K562 (cell line): ENCODE data around the gene TAF8. TPM values are rescaled to one million over a fixed set of nuclear protein-coding genes. Genes with fewer than 3 reads are reported as not detected.

Source experiments
- CTBP1 ChIP-seq: fragments of 450-650 bp; IDR thresholded peaks from 2 replicates; pipeline ENCODE4 v1.6.1; 2016; ENCODE audit warnings: borderline replicate concordance
- CTCFL ChIP-seq: IDR thresholded peaks from 2 replicates; pipeline ENCODE4 v1.6.1; 2011; ENCODE audit warnings: borderline replicate concordance, low read depth, mild to moderate bottlenecking, moderate library complexity, low read length; ENCODE audit not compliant: insufficient read depth, poor library complexity, severe bottlenecking
- EWSR1 ChIP-seq: fragments of 450-650 bp; IDR thresholded peaks from 2 replicates; pipeline ENCODE4 v1.6.1; 2018; ENCODE audit warnings: borderline replicate concordance, mild to moderate bottlenecking, low read depth, moderate library complexity; ENCODE audit not compliant: partially characterized antibody
- HMG20B ChIP-seq: fragments of 250-450 bp; sonication (Bioruptor Pico); IDR thresholded peaks from 2 replicates; pipeline ENCODE4 v1.5.0; 2021; ENCODE audit warnings: mild to moderate bottlenecking
- MXI1 ChIP-seq: IDR thresholded peaks from 2 replicates; pipeline ENCODE4 v1.6.1; 2011; ENCODE audit warnings: low read depth, mild to moderate bottlenecking, improper control_type of control experiment, low read length
- NUFIP1 ChIP-seq: fragments of 450-650 bp; IDR thresholded peaks from 2 replicates; pipeline ENCODE4 v1.6.1; 2018; ENCODE audit not compliant: partially characterized antibody
- PCBP2 ChIP-seq: fragments of 200-400 bp; formaldehyde crosslinking; IDR thresholded peaks from 2 replicates; pipeline ENCODE4 v1.6.1; 2018; ENCODE audit warnings: low read length, low read depth, mild to moderate bottlenecking, moderate library complexity; ENCODE audit not compliant: poor library complexity, severe bottlenecking
- SFPQ ChIP-seq: fragments of 200-400 bp; formaldehyde crosslinking; IDR thresholded peaks from 2 replicates; pipeline ENCODE4 v1.6.1; 2017; ENCODE audit warnings: mild to moderate bottlenecking, low read depth, low read length, moderate library complexity
- SMC3 ChIP-seq: conservative IDR thresholded peaks from 2 replicates; pipeline ENCODE4 v1.6.1; 2011; ENCODE audit warnings: low read depth, low read length, improper control_type of control experiment; ENCODE audit not compliant: insufficient read depth
- TEAD4 ChIP-seq, 2 experiments: sonication (generic) in 1 of 2; formaldehyde crosslinking in 1 of 2; IDR thresholded peaks; 2 replicates each; pipeline versions ENCODE4 v1.6.1 to v1.8.0; 2012 to 2022; ENCODE audit warnings: borderline replicate concordance in 1 of 2, inconsistent platforms in 1 of 2, low read length in 1 of 2, mild to moderate bottlenecking in 1 of 2, missing genetic modification reagents in 1 of 2
- TOE1 ChIP-seq, 2 experiments: fragments of 450-650 bp in 1 of 2; sonication (generic) in 1 of 2; formaldehyde crosslinking in 1 of 2; IDR thresholded peaks; 2 replicates each; pipeline versions ENCODE4 v1.7.1 to v1.8.0; 2016 to 2022; ENCODE audit warnings: borderline replicate concordance in 2 of 2, mild to moderate bottlenecking in 2 of 2, antibody characterized with exemption in 1 of 2, inconsistent platforms in 1 of 2, low read depth in 1 of 2, missing genetic modification reagents in 1 of 2, moderate library complexity in 1 of 2
- ZFX ChIP-seq: sonication (generic); formaldehyde crosslinking; IDR thresholded peaks from 2 replicates; pipeline ENCODE4 v1.8.0; 2022; ENCODE audit warnings: mild to moderate bottlenecking, missing genetic modification reagents, moderate library complexity
- ZNF12 ChIP-seq: sonication (generic); formaldehyde crosslinking; IDR thresholded peaks from 2 replicates; pipeline ENCODE4 v1.4.0; 2020; ENCODE audit warnings: mild to moderate bottlenecking, missing genetic modification reagents
- ZNF174 ChIP-seq: fragments of 250-450 bp; sonication (Bioruptor Pico); IDR thresholded peaks from 2 replicates; pipeline ENCODE4 v1.4.0; 2020; ENCODE audit warnings: mild to moderate bottlenecking
- ZNF785 ChIP-seq: fragments of 250-450 bp; sonication (Bioruptor Pico); IDR thresholded peaks from 2 replicates; pipeline ENCODE4 v1.4.0; 2020; ENCODE audit warnings: mild to moderate bottlenecking
- polyA plus RNA-seq, 8 experiments: library from polyadenylated mRNA; depleted of rRNA in 4 of 8; stranded (reverse) in 5 of 8; unstranded in 3 of 8; fragments of >200 nt; fragmentation: Nextera tagmentation in 2 of 8; fragmentation: Illumina TruSeq in 1 of 8; extraction: Ambion mirVana in 2 of 8; extraction: Trizol in 1 of 8; gene quantifications; 2 replicates each; pipeline versions ENCODE4 v1.2.1 to v1.2.3, GENCODE V29; 2011 to 2014; ENCODE audit warnings: inconsistent platforms in 1 of 8, missing spikeins in 1 of 8
- total RNA-seq, 7 experiments: library from RNA; depleted of rRNA in 6 of 7; stranded (reverse); fragments of >200 nt in 6 of 7; fragmentation: Illumina TruSeq in 2 of 7; extraction: Trizol in 2 of 7; gene quantifications; 2 replicates each; pipeline versions ENCODE4 v1.2.1 to v1.2.3, GENCODE V29; 2011 to 2021; ENCODE audit warnings: low replicate concordance in 1 of 7
- TF ChIP-seq, protein P1 (sequence below): fragments of 450-650 bp; IDR thresholded peaks from 2 replicates; pipeline ENCODE4 v1.6.1; 2018; ENCODE audit warnings: mild to moderate bottlenecking, low read depth; ENCODE audit not compliant: partially characterized antibody

Gene TAF8
- total and polyA plus RNA-seq, 9 of the 15 experiments (the other 6 are each of a cell fraction or from before 2014, with no cell fraction given), result 29.4 to 84.0 (median 52.6) TPM

DNA sequence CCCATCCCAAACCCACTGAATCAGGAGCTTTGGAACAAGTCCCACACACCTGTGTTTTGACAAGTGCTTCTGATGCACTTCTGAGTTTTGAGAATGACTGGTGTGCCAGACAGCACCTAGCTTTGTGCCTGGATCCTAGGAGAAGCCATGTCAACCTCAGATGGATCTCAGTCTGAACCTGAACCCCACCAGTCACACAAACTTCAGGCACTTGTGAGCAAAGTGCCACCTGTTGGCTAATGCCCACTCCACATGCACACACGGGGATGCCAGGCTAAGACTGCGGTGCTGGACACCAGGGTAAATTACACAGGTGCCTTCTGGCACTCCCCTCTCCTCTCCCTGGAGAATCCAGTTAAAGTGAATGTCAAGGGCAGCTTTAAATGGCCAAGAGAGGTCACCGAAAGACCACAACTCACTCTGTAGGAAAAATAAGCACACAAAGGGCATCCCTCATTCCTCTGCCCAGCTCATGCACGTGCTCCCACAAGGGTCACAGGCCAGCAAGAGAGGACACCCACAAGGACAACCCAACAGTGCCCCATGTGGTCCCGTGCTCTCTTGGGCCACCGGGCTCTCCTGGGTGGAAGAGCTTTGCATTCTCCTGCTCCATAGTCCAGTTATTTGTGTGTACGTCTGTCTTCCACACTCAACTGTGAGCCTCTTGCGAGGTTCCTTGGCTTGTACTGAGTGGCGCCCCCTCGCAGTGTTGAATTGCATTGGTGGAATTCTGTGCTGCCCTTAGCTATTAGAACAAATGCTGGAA, 45.6 kb downstream of the TAF8 start (continued):
- TF ChIP-seq TEAD4 (IDR thresholded peaks at IDR 0.05; ENCODE audit: low read length) (0 out of 2 replicates have a peak, but pooled peaks have one; percentile 17), TEAD4 (CRISPR knock-in tag; IDR thresholded peaks at IDR 0.05; ENCODE audit: borderline replicate concordance) (no peak), TOE1 (IDR thresholded peaks at IDR 0.05; ENCODE audit: borderline replicate concordance) (0 out of 2 replicates have a peak, but pooled peaks have one; percentile 26), TOE1 (CRISPR knock-in tag; IDR thresholded peaks at IDR 0.05; ENCODE audit: borderline replicate concordance, low read depth) (no peak), ZNF785 (CRISPR knock-in tag) (no peak), ZNF174 (no peak), ZNF12 (CRISPR knock-in tag) (no peak), CTCFL (peak; percentile 67), CTBP1 (0 out of 2 replicates have a peak, but pooled peaks have one; percentile 30), SFPQ (no peak), MXI1 (no peak), PCBP2 (no peak), ZFX (CRISPR knock-in tag) (no peak), NUFIP1 (no peak), SMC3 (peak; percentile 16; the same call in 1 of the 2 replicates), HMG20B (CRISPR knock-in tag) (no peak), EWSR1 (no peak)
- TF ChIP-seq, protein P1, sequence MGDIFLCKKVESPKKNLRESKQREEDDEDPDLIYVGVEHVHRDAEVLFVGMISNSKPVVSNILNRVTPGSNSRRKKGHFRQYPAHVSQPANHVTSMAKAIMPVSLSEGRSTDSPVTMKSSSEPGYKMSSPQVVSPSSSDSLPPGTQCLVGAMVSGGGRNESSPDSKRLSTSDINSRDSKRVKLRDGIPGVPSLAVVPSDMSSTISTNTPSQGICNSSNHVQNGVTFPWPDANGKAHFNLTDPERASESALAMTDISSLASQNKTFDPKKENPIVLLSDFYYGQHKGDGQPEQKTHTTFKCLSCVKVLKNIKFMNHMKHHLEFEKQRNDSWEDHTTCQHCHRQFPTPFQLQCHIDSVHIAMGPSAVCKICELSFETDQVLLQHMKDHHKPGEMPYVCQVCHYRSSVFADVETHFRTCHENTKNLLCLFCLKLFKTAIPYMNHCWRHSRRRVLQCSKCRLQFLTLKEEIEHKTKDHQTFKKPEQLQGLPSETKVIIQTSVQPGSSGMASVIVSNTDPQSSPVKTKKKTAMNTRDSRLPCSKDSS, result no peak
